Uterine smooth muscle cell (primary cell): ENCODE measurements around the gene DNAAF1. TPM values are rescaled to one million over a fixed set of nuclear protein-coding genes. Genes with fewer than 3 reads are reported as not detected.

ENCODE experiments used
- total RNA-seq: library from RNA; depleted of rRNA; stranded (reverse); fragments of >200 nt; gene quantifications from 2 replicates; pipeline ENCODE4 v1.2.3, GENCODE V29; 2014

Gene DNAAF1
- total RNA-seq: not detected in 2 replicates

DNA sequence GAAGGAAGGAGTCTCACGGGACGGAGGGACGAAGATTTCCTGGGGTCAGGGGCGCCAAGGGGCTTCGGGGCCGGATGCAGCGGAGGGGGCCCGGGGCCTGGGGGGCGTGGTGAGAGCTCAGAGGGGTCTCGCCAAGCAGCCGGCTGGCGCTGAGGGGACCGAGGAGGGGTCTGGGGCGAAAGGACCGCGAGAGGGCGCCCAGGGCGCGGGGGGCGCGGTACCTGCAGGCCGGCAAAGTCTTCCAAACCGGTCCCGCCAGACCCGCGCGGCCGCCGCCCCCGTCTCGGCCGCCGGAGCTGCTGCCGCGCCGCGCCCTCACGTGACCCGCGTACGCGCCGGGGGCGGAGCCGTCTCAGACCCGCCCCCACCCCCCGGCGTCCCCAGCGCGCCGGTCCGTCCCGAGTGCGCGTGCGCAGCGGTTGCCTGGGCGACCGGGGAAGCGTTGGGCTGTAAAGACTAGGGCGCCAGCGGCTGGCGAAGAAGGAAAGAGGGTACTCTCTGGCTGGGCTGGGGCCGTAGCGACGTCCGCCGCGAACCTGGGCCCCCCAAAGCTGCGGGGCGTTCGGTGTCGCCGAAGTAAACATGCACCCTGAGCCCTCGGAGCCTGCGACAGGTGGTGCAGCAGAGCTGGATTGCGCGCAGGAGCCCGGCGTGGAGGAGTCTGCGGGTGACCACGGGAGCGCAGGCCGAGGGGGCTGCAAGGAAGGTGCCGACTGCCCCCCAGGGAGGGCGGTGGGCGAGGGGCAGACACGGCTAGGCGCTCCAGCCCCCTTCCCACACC is at the start of gene DNAAF1, which contains the start of gene HSDL1:
TSS of gene DNAAF1 (plus strand) at position 450 of the 781 bp plus-strand sequence. CDS start at position 583, 133 bp downstream.
TSS of gene HSDL1 (minus strand) at position 319 of the 781 bp plus-strand sequence. CDS start 13,856 bp downstream, outside the sequence.

DNA sequence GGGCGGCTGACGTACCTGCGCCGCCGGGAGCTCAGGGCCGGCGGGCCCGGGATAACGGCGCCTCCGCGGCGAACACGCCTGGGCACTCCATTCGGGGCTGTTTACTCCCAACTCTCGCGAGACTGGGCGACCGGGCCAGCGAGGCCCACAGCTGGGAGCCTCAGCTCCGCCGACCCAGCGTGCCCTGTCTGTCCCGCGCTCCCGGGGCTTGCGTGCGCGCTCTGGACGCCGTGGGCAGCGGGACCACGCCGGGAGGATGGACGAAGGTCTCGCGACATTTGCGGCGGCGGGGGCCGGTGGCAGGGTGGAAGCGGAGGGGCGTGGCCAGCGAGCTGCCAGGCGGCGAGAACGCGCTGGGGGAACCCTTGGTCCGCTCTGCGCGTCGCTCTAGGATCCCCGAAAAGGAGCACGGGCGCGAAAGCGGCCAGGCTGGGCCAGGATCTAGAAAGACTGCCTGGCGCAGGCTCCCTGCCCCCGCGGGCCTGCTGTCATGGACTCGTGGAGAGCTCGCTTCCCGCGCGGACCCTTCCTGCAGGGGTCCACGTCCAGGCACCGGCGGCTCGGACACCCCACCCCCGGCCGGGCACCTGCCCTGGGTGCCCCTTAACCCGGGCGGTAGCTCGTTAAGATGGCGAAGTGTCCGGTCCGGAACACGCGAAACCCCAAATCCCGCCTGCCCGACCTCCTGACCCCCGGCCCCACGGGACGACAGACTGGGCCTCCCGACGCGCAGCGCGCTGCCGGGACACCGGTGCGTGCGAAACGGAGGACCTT is 28.2 kb upstream of the DNAAF1 start, which contains the start of gene MBTPS1:
TSS of gene MBTPS1 (minus strand) at position 223 of the 774 bp plus-strand sequence. CDS start 15,159 bp downstream, outside the sequence.

DNA sequence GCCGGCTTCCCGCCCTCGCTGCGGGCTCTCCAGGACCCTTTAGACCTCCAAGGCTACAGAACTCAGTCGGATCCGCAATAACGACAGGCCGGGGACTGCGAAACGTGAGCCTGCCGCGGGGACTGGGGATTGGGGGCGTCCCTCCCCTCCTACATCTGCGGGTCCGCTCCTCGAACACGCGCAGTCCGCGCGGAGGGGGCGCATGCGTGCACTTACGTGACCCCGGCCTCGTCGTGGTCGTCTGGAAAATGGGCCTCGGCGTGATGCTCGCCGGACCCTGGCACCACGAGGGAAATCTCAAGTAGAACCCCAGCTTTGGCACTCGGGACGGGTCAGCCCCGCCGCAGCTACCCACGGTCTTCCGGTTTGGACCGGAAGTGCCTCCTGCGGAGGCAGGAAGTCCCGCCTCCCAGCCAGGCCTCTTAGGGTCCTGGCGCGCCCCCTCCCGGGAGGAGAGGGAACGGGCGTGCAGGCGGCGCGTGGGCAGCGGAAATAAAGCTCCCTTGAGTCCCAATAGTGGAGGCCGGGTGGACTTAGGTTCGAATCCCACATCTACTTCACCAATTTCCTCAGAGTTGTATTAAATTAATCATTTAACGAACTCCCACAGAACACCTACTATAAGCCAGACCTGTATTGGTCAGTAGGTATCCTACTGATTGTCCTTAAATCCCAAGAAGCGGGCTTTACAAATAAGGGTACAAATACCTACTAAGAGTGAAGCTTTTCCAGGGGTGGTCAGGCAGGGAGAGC is 41.8 kb downstream of the DNAAF1 start, which contains the start of gene TAF1C:
TSS of gene TAF1C (minus strand) at position 373 of the 753 bp plus-strand sequence. CDS start 2,069 bp downstream, outside the sequence.

DNA sequence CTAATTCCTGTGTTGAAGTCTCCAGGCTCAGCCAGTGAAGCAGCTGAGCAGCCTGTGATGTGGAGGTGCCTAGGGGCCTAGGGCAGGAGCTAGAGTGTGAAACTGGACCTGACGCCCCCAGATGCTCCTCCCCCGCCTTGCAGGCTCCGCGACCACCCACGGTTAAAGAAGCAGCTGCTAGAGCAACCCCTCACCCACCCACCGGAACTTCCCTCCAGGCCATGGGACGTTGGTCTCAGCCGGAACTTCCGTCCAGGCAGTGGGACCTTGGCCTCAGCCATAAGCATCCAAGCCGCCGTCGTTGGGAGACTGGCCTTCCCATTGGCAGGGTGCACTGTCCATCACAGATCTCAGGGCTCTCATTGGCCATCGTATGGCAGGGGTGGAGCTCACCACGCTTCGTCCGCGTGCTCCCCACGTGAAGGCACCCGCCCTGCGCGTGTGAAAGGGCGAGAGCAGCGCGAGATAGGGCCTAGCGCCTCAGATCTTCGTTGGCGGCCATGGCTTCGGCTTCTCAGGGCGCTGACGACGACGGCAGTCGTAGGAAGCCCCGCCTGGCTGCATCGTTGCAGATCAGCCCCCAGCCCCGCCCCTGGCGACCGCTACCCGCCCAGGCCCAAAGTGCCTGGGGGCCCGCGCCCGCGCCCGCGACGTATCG is 45.8 kb downstream of the DNAAF1 start, which contains the start of gene ADAD2:
TSS of gene ADAD2 (plus strand) at position 427 of the 658 bp plus-strand sequence. CDS start at position 501, 74 bp downstream.

Other genes starting within 250 kb of the DNAAF1 start
- gene MLYCD, start 246.2 kb upstream of the DNAAF1 start, total RNA-seq: 2.8 and 4.2 TPM in 2 replicates
- gene OSGIN1, start 192.1 kb upstream of the DNAAF1 start, total RNA-seq: 3.5 and 4.0 TPM in 2 replicates
- gene NECAB2, start 177.1 kb upstream of the DNAAF1 start, total RNA-seq: 0.12 and 0.22 TPM in 2 replicates
- gene SLC38A8, start 102.5 kb upstream of the DNAAF1 start, total RNA-seq: not detected in 2 replicates
- gene MBTPS1, start 28.4 kb upstream of the DNAAF1 start, total RNA-seq: 85.3 and 125 TPM in 2 replicates
- 26.8 and 29.6 TPM in 2 replicates for gene HSDL1, start 131 bp upstream of the DNAAF1 start, total RNA-seq
- 14.1 and 20.7 TPM in 2 replicates for gene TAF1C, start 41.7 kb downstream of the DNAAF1 start, total RNA-seq
- gene ADAD2, start 45.8 kb downstream of the DNAAF1 start, total RNA-seq: not detected in 2 replicates
- gene KCNG4, start 94.7 kb downstream of the DNAAF1 start, total RNA-seq: not detected in 2 replicates
- 0.50 and 0.66 TPM in 2 replicates for gene WFDC1, start 149.6 kb downstream of the DNAAF1 start, total RNA-seq
- 0.12 TPM in 1 of 2 replicates, not detected in the other for gene ATP2C2, start 223.2 kb downstream of the DNAAF1 start, total RNA-seq